D721Med (cell line): ENCODE data around the gene KIAA1549.

Experiments
- DNase-seq: peaks from one replicate; pipeline ENCODE4 v3.0.0; 2011; ENCODE audit warnings: low spot score; ENCODE audit not compliant: insufficient read length
- FAIRE-seq: peaks from 2 replicates; lab custom pipeline; 2011; peaks lifted over from hg19 to GRCh38; lab: Jason Lieb, UNC
- CTCF ChIP-seq: IDR thresholded peaks from 2 replicates; pipeline ENCODE4 v1.5.1; 2012; ENCODE audit warnings: mild to moderate bottlenecking, control low read depth; ENCODE audit not compliant: insufficient read depth; ENCODE audit errors: missing control alignments

Gene KIAA1549

DNA sequence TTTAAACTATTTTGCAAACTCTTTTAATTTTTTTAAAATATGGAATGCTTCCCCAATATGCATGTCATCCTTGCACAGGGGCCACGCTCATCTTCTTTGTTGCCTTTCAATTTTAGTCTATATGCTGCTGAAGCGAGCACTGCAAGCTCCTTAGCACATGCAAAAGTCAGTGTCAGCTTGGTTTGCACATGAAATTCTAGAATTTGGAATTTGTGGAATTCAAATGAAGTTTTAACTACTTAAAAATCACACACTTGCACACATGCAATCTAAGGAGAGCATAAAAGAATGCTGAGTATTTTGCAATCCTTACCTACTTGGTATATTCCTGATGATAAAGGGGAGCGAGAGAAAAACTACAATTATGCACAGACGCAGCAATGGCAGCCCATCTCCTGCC, 104.9 kb downstream of the KIAA1549 start:
- DNase-seq (no peak), FAIRE-seq (no peak)
- no peak for TF ChIP-seq CTCF

GRCh38 chr7:138875794-138876193, 105.4 kb downstream of the KIAA1549 start:
- DNase-seq, result no peak
- FAIRE-seq, result no peak
- no peak for TF ChIP-seq CTCF

- DNase-seq, result no peak
- no peak for FAIRE-seq
- TF ChIP-seq CTCF, result no peak
Observed at GRCh38 chr7:138873220-138873892, 107.8 kb downstream of the KIAA1549 start.

DNA sequence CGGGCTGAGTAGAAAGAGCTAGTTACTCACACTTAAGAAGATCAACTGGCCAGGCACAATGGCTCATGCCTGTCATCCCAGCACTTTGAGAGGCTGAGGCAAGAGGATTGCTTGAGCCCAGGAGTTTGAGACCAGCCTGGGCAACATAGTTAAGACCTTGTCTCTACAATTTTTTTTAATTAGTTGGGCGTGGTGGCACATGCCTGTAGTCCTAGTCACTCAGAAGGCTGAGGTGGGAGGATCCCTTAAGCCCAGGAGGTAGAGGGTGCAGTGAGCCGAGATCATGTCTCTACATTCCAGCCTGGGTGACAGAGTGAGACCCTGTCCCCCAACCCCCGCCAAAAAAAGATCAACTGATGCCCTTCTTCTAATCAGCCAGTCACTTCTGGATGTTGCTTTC, 108.6 kb downstream of the KIAA1549 start:
- no peak for DNase-seq
- no peak for FAIRE-seq
- TF ChIP-seq CTCF, result no peak

GRCh38 chr7:138871814-138872090, 109.4 kb downstream of the KIAA1549 start:
- FAIRE-seq, result no peak
- TF ChIP-seq CTCF, result no peak

DNA sequence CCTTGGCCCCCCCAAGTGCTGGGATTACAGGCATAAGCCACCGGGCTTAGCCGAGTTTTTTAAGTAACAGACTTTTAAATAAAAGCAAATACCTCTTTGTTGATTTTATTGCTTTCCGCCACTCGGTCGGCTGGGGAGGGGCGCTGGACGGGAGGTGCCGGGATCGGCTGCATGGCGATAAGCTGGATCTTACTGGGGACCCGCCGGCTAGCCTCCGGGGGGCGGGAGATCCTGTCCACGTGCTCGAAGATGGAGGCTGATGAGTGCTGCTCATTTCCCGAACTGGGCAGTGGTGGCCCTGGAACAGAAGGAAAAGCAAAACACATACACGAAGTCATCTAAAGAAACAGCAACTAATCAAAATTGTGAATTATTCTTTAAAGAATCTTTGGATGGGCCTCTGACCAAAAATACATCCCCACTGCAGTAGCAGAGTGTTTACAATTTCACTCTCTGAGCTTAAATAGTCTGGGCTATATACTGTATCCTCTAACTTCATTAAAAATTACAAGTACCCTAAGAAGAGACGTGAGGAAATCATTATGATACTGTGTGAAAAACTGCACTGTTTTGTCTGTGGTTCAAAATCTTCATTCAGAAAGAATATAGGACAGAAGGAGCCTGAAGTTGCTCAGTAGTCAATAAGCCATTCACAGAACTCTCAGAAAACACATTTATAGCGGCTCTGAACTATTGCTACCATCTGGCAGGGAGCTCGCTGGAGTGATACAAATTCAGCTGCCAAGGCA, 110.0 kb downstream of the KIAA1549 start:
- DNase-seq (no peak), FAIRE-seq (no peak)
- no peak for TF ChIP-seq CTCF

More at GRCh38 chr7:138871814-138872090, 109.4 kb downstream of the KIAA1549 start:
- no peak for DNase-seq

GRCh38 chr7:138869353-138869752, 111.8 kb downstream of the KIAA1549 start:
- no peak for FAIRE-seq
- DNase-seq, result no peak
- no peak for TF ChIP-seq CTCF
